Fibroblast of peridontal ligament (primary cell): ENCODE data around the gene TJP1.
"Not testable (repeated sequence)": the region's sequence is repeated elsewhere in the genome, so short reads cannot be mapped to it uniquely, and the experiment has no call there.

Experiments used
- DNase-seq: peaks from one replicate; pipeline ENCODE4 v3.0.0-alpha.2; 2010; ENCODE audit errors: extremely low read depth

The TJP1 gene

GRCh38 chr15:29700296-29700695 lies 122.0 kb downstream of the TJP1 start:
- no peak for DNase-seq

GRCh38 chr15:29699791-29700190 lies 122.5 kb downstream of the TJP1 start:
- no peak for DNase-seq

GRCh38 chr15:29698030-29698701 lies 124.1 kb downstream of the TJP1 start:
- DNase-seq, result no peak

GRCh38 chr15:29696950-29697738 lies 125.1 kb downstream of the TJP1 start:
- no peak for DNase-seq

- DNase-seq, result not testable (repeated sequence)
Measured at GRCh38 chr15:29696506-29696905, 125.8 kb downstream of the TJP1 start.

GRCh38 chr15:29695489-29696167 lies 126.6 kb downstream of the TJP1 start:
- DNase-seq, result no peak

- DNase-seq, result no peak
Measured at GRCh38 chr15:29693225-29693624, 129.0 kb downstream of the TJP1 start.

- DNase-seq, result no peak
Measured at GRCh38 chr15:29692527-29692926, 129.7 kb downstream of the TJP1 start.

GRCh38 chr15:29690765-29691475 lies 131.3 kb downstream of the TJP1 start:
- no peak for DNase-seq

GRCh38 chr15:29689287-29689986 lies 132.8 kb downstream of the TJP1 start:
- DNase-seq, result no peak

GRCh38 chr15:29688506-29689286 lies 133.6 kb downstream of the TJP1 start:
- DNase-seq, result no peak

- DNase-seq, result no peak
Measured at GRCh38 chr15:29687939-29688505, 134.2 kb downstream of the TJP1 start.

GRCh38 chr15:29687204-29687815 lies 135.0 kb downstream of the TJP1 start:
- DNase-seq, result no peak

- DNase-seq, result no peak
Measured at GRCh38 chr15:29686445-29687203, 135.6 kb downstream of the TJP1 start.

GRCh38 chr15:29686079-29686425 lies 136.2 kb downstream of the TJP1 start:
- DNase-seq, result no peak

- peak; percentile 46 for DNase-seq
Measured at GRCh38 chr15:29685156-29686078, 136.9 kb downstream of the TJP1 start.

GRCh38 chr15:29682781-29683180 lies 139.5 kb downstream of the TJP1 start:
- no peak for DNase-seq

- no peak for DNase-seq
Measured at GRCh38 chr15:29682361-29682760, 139.9 kb downstream of the TJP1 start.
